Glutamatergic neuron (in vitro differentiated cells): Measurements from ENCODE around the gene TRIP11. TPM values are rescaled to one million over a fixed set of nuclear protein-coding genes. Genes with fewer than 3 reads are reported as not detected.

ENCODE experiments used
- DNase-seq: peaks from one replicate; pipeline ENCODE4 v3.0.0; 2022
- H3K27ac Mint-ChIP-seq: one replicate; pipeline ENCODE4 v1.8.0; 2020; ENCODE audit warnings: mild to moderate bottlenecking, mixed read lengths, inconsistent platforms; ENCODE audit not compliant: unreplicated experiment
- H3K27me3 Mint-ChIP-seq: one replicate; pipeline ENCODE4 v1.8.0; 2020; ENCODE audit warnings: mild to moderate bottlenecking, moderate library complexity, mixed read lengths, inconsistent platforms; ENCODE audit not compliant: unreplicated experiment
- H3K36me3 Mint-ChIP-seq: one replicate; pipeline ENCODE4 v1.8.0; 2020; ENCODE audit warnings: mild to moderate bottlenecking, mixed read lengths, inconsistent platforms; ENCODE audit not compliant: unreplicated experiment
- H3K4me1 Mint-ChIP-seq: one replicate; pipeline ENCODE4 v1.8.0; 2020; ENCODE audit warnings: mild to moderate bottlenecking, low read depth, mixed read lengths, inconsistent platforms; ENCODE audit not compliant: unreplicated experiment
- H3K4me3 Mint-ChIP-seq: one replicate; pipeline ENCODE4 v1.8.0; 2020; ENCODE audit warnings: mild to moderate bottlenecking, mixed read lengths, inconsistent platforms; ENCODE audit not compliant: unreplicated experiment
- H3K9me3 Mint-ChIP-seq: one replicate; pipeline ENCODE4 v1.8.0; 2020; ENCODE audit warnings: mild to moderate bottlenecking, moderate library complexity, mixed read lengths, inconsistent platforms; ENCODE audit not compliant: unreplicated experiment
- CTCF ChIP-seq: fragments of 200-600 bp; sonication (generic); IDR thresholded peaks from one replicate; pipeline ENCODE4 v1.5.0; 2021; ENCODE audit not compliant: partially characterized antibody, unreplicated experiment
- long read RNA-seq: library from polyadenylated mRNA; unstranded; transcript quantifications from one replicate; pipeline ENCODE4 v2.0.0, GENCODE V29; 2020; ENCODE audit not compliant: unreplicated experiment
- total RNA-seq: library from RNA; stranded (reverse); fragmentation: NEBNext Ultra II Directional; extraction: Animal tissue kit (Norgen Biotek cat#: 25700); gene quantifications from one replicate; pipeline ENCODE4 v1.2.1, GENCODE V29; 2021; ENCODE audit not compliant: unreplicated experiment

Gene TRIP11
- 33.8 TPM for total RNA-seq
- long read RNA-seq, partial matches to known transcripts, result 4 of 6 reads
- long read RNA-seq, other reads (novel, unspliced or antisense), result 2 of 6 reads

GRCh38 chr14:92039719-92040430 is at the start of gene TRIP11:
TSS of gene TRIP11 (minus strand) at chr14:92040059. CDS start at chr14:92039685, 374 bp downstream.
- Mint-ChIP-seq H3K4me1 (peaks cover 10% of the 10 kb centered on the region), H3K4me3 (peak within 1 kb of the TSS; percentile 99), H3K9me3 (peaks cover 5% of the 10 kb centered on the region), H3K27ac (peak within 1 kb of the TSS; percentile 97), H3K36me3 (no peaks in the 10 kb centered on the region), H3K27me3 (no peaks in the 10 kb centered on the region)
- no peak for TF ChIP-seq CTCF
- DNase-seq, result peak; percentile 97

GRCh38 chr14:92088494-92088893 is 48.6 kb upstream of the TRIP11 start:
- H3K9me3 Mint-ChIP-seq, result no peaks in the 10 kb centered on the region
- peaks cover 8% of the 10 kb centered on the region for H3K36me3 Mint-ChIP-seq
- no peak for DNase-seq
- peaks cover 2% of the 10 kb centered on the region for H3K27me3 Mint-ChIP-seq
- H3K4me3 Mint-ChIP-seq, result no peak overlapping the region
- H3K4me1 Mint-ChIP-seq, result no peaks in the 10 kb centered on the region
- no peak overlapping the region for H3K27ac Mint-ChIP-seq
- no peak for TF ChIP-seq CTCF

DNA sequence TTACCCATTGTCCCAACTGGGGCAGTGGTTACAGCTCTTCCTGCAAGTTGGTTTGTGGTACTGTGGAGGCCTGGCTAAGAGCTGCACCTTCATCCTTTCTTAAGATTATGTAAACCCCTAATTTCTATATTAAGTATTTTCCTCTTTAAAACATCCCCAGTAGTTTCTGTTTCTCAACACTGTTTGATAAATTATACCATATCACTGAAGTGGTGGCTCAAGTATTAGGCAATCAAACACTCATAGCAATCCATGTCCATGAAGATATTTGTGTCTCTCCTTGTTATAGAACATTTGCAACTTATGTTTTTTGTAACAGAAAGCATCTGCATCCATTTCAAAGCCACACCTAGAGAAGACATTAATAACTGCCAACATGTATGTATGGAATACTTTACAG is 34.7 kb upstream of the TRIP11 start:
- H3K9me3 Mint-ChIP-seq, result no peaks in the 10 kb centered on the region
- H3K36me3 Mint-ChIP-seq, result peaks cover 4% of the 10 kb centered on the region
- TF ChIP-seq CTCF, result no peak
- no peak overlapping the region for H3K27ac Mint-ChIP-seq
- no peaks in the 10 kb centered on the region for H3K4me1 Mint-ChIP-seq
- DNase-seq, result no peak
- peaks cover 2% of the 10 kb centered on the region for H3K27me3 Mint-ChIP-seq
- no peak overlapping the region for H3K4me3 Mint-ChIP-seq

DNA sequence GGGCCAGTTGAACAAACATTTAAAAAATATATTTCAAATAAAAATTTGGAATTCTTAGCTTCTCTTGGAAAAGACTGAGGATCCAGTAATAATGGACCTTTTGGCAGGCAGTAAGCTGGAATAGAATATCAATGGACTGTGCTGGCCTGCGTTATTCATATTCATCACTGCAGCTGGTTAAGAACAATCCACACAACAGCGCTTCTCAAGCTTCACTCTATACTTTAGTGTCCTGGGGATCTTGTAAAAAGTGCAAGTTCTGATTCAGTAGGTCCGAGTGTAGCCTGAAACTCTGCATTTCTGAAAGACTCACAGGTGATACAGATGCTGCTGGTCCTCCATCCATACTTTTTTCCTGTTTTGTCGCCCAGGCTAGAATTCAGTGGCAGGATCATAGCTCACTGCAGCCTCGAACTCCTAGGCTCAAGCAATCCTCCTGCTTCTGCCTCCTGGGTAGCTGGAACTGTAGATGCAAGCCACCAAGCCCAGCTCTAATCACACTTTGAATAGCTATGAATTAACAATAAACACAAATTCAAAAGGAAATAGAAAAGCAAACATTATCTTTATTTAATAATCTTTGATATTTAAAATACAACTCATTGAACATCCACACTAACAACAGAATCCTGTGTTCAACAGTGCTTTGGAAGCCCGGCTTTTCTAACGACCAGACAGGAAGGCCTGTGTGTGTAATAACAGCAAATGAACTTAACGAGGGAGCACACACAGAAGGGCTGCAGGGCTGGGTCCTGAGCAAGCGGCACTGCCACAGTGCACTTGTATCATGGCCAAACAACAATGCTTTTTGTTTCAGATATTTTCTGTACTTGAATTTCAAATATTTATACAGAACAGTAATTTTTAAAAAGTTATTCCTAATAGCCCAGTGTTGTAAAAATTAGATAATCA is 18.4 kb upstream of the TRIP11 start:
- TF ChIP-seq CTCF, result no peak
- DNase-seq, result no peak
- Mint-ChIP-seq H3K27ac (no peak overlapping the region), H3K27me3 (peaks cover 3% of the 10 kb centered on the region), H3K36me3 (no peaks in the 10 kb centered on the region), H3K4me1 (no peaks in the 10 kb centered on the region), H3K9me3 (no peaks in the 10 kb centered on the region), H3K4me3 (no peak overlapping the region)
